Mesendoderm (in vitro differentiated cells): Measurements from ENCODE around the gene PLCG2.
A peak's percentile ranks its signal among the peaks of the same experiment; 100 is the strongest.

Source experiments
- DNase-seq: peaks from one replicate; pipeline ENCODE4 v3.0.0; 2013
- H2AK5ac ChIP-seq: 2 replicates; pipeline ENCODE4 v1.6.1; 2013; ENCODE audit warnings: low read length, inconsistent platforms
- H2BK120ac ChIP-seq: 2 replicates; pipeline ENCODE4 v1.6.1; 2013; ENCODE audit warnings: low read depth, mild to moderate bottlenecking, low read length, moderate library complexity, mixed read lengths
- H2BK15ac ChIP-seq: replicated peaks from 2 replicates; pipeline ENCODE4 v1.6.1; 2013; ENCODE audit warnings: low read depth, mild to moderate bottlenecking, moderate library complexity
- H2BK5ac ChIP-seq: 2 replicates; pipeline ENCODE4 v1.6.1; 2013; ENCODE audit warnings: low read length, inconsistent platforms
- H3K18ac ChIP-seq: 2 replicates; pipeline ENCODE4 v1.6.1; 2013; ENCODE audit warnings: mild to moderate bottlenecking, low read length, mixed read lengths
- H3K23ac ChIP-seq: one replicate; pipeline ENCODE4 v1.6.1; 2013; ENCODE audit warnings: low read length
- H3K27ac ChIP-seq: 2 replicates; pipeline ENCODE4 v1.5.1; 2013; ENCODE audit warnings: low read depth, mild to moderate bottlenecking, inconsistent platforms, low read length, moderate library complexity
- H3K27me3 ChIP-seq: 2 replicates; pipeline ENCODE4 v1.6.1; 2013; ENCODE audit warnings: low read length, control low read depth, mild to moderate bottlenecking, inconsistent platforms; ENCODE audit not compliant: insufficient read depth, poor library complexity
- H3K36me3 ChIP-seq: 2 replicates; pipeline ENCODE4 v1.6.1; 2013; ENCODE audit warnings: low read length, inconsistent platforms; ENCODE audit not compliant: control insufficient read depth, insufficient read depth
- H3K4ac ChIP-seq: one replicate; pipeline ENCODE4 v1.6.1; 2013; ENCODE audit warnings: low read depth, mild to moderate bottlenecking, low read length, moderate library complexity
- H3K4me1 ChIP-seq: 2 replicates; pipeline ENCODE4 v1.6.1; 2013; ENCODE audit warnings: low read depth, low read length, inconsistent platforms; ENCODE audit not compliant: control insufficient read depth
- H3K4me2 ChIP-seq: 2 replicates; pipeline ENCODE4 v1.6.1; 2013; ENCODE audit warnings: low read length
- H3K4me3 ChIP-seq: 2 replicates; pipeline ENCODE4 v1.5.1; 2013; ENCODE audit warnings: mild to moderate bottlenecking, low read length
- H3K56ac ChIP-seq: one replicate; pipeline ENCODE4 v1.6.1; 2013; ENCODE audit warnings: low read length
- H3K79me1 ChIP-seq: 2 replicates; pipeline ENCODE4 v1.6.1; 2013; ENCODE audit warnings: low read length, inconsistent platforms
- H3K79me2 ChIP-seq: 2 replicates; pipeline ENCODE4 v1.6.1; 2013; ENCODE audit warnings: mild to moderate bottlenecking, low read length; ENCODE audit not compliant: control insufficient read depth, insufficient read depth
- H3K9ac ChIP-seq: 2 replicates; pipeline ENCODE4 v1.6.1; 2013; ENCODE audit warnings: low read length, inconsistent platforms
- H4K5ac ChIP-seq: one replicate; pipeline ENCODE4 v1.6.1; 2013; ENCODE audit warnings: low read length
- H4K8ac ChIP-seq: one replicate; pipeline ENCODE4 v1.6.1; 2013; ENCODE audit warnings: low read depth, mild to moderate bottlenecking, control low read depth, low read length, moderate library complexity
- WGBS: extraction: QIAGEN DNeasy Blood & Tissue Kit; methylation state at CpG from one replicate; pipeline ENCODE4 v1.1.7; 2013; ENCODE audit warnings: low lambda C conversion rate, missing lambda C conversion rate; ENCODE audit not compliant: insufficient coverage; ENCODE audit errors: extremely low coverage; 5-methylcytosine and 5-hydroxymethylcytosine counted together

The PLCG2 gene

DNA sequence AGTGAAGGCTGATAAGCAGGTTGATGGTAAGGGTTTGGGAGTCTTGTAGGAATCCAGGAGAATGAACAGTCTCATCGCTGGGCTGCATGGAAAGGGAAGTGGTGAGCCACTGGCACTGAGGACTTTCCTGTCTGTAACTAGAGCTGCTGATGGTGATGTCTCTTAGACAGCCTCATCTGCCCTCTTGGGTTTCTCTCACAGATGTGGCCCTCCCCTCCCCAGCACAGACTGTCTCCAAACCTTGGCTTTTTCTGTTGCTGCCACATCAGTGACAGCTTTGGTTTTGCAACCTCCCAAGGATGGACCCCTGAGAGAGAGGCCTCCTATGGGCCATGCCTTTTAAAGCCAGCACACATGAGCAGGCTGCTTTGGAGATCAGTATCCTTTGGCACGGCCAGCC, 16.9 kb downstream of the PLCG2 start:
- Histone ChIP-seq H3K4ac (no peak overlapping the region), H3K27me3 (no peaks in the 10 kb centered on the region), H3K27ac (no peak overlapping the region), H3K4me3 (no peak overlapping the region), H3K18ac (no peak overlapping the region), H2BK5ac (no peak overlapping the region), H3K56ac (no peak overlapping the region), H3K79me1 (no peaks in the 10 kb centered on the region), H3K9ac (no peak overlapping the region), H3K4me2 (no peak overlapping the region), H4K5ac (no peak overlapping the region), H3K23ac (no peak overlapping the region), H3K4me1 (no peaks in the 10 kb centered on the region), H2AK5ac (no peak overlapping the region), H3K79me2 (no peaks in the 10 kb centered on the region), H2BK120ac (no peak overlapping the region), H3K36me3 (no peaks in the 10 kb centered on the region), H4K8ac (no peak overlapping the region), H2BK15ac (no peak overlapping the region)
- no peak for DNase-seq
- WGBS: no CpG with 5 or more reads among the region's 2 CpGs

DNA sequence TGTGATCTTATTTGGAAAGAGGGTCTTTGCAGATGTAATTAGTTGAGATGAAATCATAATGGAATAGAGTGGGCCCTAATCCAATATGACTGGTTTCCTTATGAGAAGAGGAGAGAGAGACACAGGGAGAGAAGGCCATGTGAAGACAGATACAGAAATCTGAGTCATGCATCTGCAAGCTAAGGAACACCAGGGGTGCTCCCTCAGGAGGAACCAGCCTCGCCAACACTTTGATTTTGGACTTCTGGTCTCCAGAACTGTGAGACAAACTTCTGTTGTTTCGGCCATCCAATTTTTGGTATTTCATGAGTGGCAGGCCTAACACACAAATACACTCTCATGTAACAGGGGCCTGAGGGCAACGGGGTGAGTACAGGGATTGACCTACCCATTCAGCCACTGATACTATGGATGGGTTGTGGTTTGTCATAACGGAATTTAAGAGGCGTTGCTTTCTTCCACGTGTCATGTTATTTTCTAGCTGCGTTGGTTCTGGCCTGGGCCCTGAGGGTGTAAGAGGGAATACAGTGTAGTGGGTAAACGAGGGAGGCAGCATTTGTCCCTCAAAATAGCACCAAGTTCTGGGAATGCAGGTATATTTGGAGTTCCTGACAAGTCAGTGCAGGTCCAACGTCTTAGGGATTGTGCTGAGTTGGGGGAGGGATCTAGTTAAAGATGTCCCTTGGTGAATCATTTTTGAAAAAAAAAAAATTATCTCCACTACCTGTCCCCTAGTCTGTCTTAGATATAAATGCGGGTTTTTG, 17.7 kb downstream of the PLCG2 start:
- no peak overlapping the region for H3K27ac ChIP-seq
- H3K4me3 ChIP-seq: no peak overlapping the region
- no peaks in the 10 kb centered on the region for H3K79me1 ChIP-seq
- no peaks in the 10 kb centered on the region for H3K4me1 ChIP-seq
- H3K9ac ChIP-seq: no peak overlapping the region
- no peak overlapping the region for H2BK5ac ChIP-seq
- H3K4me2 ChIP-seq: no peak overlapping the region
- H3K4ac ChIP-seq: no peak overlapping the region
- H3K18ac ChIP-seq: no peak overlapping the region
- no peak overlapping the region for H2AK5ac ChIP-seq
- no peak overlapping the region for H3K23ac ChIP-seq
- no peak overlapping the region for H2BK15ac ChIP-seq
- no peak overlapping the region for H2BK120ac ChIP-seq
- no peaks in the 10 kb centered on the region for H3K36me3 ChIP-seq
- H3K27me3 ChIP-seq: no peaks in the 10 kb centered on the region
- no peak overlapping the region for H4K5ac ChIP-seq
- DNase-seq: no peak
- no CpG with 5 or more reads among the region's 10 CpGs for WGBS
- no peak overlapping the region for H3K56ac ChIP-seq
- no peak overlapping the region for H4K8ac ChIP-seq
- H3K79me2 ChIP-seq: no peaks in the 10 kb centered on the region

DNA sequence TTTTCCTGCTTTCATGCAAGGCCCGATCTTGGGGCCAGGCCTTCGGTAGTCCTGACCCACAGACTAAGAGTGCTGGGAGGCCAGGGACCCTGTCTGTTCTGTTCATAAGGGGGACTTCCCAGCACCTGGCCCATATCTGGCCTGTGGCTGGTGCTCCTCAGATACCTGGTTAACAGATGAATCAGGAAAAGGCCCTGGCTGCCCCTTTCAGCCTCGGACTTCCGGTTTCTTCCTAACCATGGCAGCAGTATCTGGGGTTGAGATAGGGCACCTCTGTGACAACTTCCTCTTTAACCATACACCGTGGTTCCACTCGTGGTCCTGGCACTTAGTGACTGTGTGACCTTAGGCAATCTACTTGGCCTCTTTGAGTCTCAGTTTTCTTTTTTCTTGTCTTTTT, 18.4 kb downstream of the PLCG2 start:
- Histone ChIP-seq H3K79me1 (no peaks in the 10 kb centered on the region), H3K9ac (no peak overlapping the region), H4K5ac (no peak overlapping the region), H3K4ac (no peak overlapping the region), H3K27ac (no peak overlapping the region), H3K4me1 (no peaks in the 10 kb centered on the region), H3K36me3 (no peaks in the 10 kb centered on the region), H4K8ac (no peak overlapping the region), H2BK5ac (no peak overlapping the region), H3K27me3 (no peaks in the 10 kb centered on the region), H3K56ac (no peak overlapping the region), H2AK5ac (no peak overlapping the region), H2BK120ac (no peak overlapping the region), H2BK15ac (no peak overlapping the region), H3K79me2 (no peaks in the 10 kb centered on the region), H3K18ac (no peak overlapping the region), H3K4me3 (no peak overlapping the region), H3K23ac (no peak overlapping the region), H3K4me2 (no peak overlapping the region)
- DNase-seq: no peak
- WGBS: no CpG with 5 or more reads among the region's 6 CpGs

DNA sequence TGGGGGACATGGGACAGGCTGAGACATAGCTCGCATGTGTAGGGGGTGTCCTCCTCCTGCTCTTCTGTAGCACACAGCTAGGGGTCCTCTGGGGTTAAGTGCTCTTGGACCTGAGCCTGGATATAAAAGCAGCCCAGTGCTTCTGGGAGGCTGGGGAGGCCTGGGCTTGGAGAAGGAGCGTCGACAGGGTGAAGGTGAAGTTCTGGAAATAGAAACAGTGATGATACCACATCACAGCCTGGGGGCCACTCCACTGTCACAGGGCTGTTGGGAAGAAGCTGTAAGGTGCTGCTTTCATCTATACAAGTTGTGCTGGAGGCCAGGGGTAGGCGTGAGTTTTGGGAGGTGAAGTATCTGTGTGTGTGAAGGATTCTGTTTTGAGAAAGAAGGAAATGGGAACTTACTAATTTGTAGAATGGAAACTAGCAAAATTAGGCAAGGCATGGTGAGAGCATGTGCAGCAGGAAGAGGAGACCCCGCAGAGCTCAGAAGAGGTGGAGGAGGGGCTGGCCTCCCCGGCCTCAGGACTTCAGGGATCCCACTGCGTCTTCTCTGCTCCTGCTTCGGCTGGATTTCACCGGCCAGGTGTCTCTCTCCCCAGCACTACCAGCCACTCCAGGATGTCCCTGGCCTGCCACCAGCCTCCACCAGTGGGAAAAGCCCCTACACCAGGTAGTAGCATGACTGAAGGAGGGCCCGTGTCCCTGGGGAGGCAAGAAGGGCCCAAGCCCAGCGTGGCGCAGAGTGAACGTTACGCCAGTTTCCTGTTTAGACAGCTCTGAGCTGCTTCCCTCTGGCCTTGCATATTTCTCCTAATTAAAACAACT, 19.4 kb downstream of the PLCG2 start:
- Histone ChIP-seq H3K18ac (no peak overlapping the region), H3K4me1 (no peaks in the 10 kb centered on the region), H2BK5ac (no peak overlapping the region), H3K79me2 (no peaks in the 10 kb centered on the region), H3K23ac (no peak overlapping the region), H4K8ac (no peak overlapping the region), H3K4ac (no peak overlapping the region), H4K5ac (no peak overlapping the region), H2AK5ac (no peak overlapping the region), H3K79me1 (no peaks in the 10 kb centered on the region), H3K36me3 (no peaks in the 10 kb centered on the region), H2BK15ac (no peak overlapping the region), H2BK120ac (no peak overlapping the region), H3K27me3 (no peaks in the 10 kb centered on the region), H3K4me2 (no peak overlapping the region), H3K27ac (no peak overlapping the region), H3K9ac (peak overlapping the region; percentile 9), H3K4me3 (no peak overlapping the region), H3K56ac (peak overlapping the region; percentile 34)
- WGBS: no CpG with 5 or more reads among the region's 14 CpGs
- no peak for DNase-seq

DNA sequence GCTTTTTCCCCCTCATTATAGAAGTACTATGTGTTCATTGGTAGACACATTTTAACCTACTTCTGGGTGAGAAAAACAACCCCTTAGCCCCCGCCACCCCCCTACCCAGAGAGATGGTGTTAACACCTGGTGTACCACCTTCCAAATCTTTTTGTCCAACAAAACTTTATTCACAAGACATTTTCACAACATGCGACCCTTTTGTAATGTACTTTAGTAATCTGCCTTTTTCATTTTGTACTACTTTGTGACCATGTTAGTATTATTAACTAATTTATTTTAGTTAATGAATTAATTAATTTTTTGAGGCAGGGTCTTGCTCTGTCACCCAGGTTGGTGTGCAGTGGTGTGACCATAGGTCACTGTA, 20.0 kb downstream of the PLCG2 start:
- H3K79me2 ChIP-seq: no peaks in the 10 kb centered on the region
- H3K23ac ChIP-seq: no peak overlapping the region
- no peaks in the 10 kb centered on the region for H3K27me3 ChIP-seq
- no peak overlapping the region for H2BK120ac ChIP-seq
- no peak overlapping the region for H2BK5ac ChIP-seq
- no peak overlapping the region for H3K4ac ChIP-seq
- no peak overlapping the region for H2BK15ac ChIP-seq
- DNase-seq: no peak
- H4K8ac ChIP-seq: no peak overlapping the region
- no peaks in the 10 kb centered on the region for H3K4me1 ChIP-seq
- no peaks in the 10 kb centered on the region for H3K36me3 ChIP-seq
- no peak overlapping the region for H3K27ac ChIP-seq
- no peak overlapping the region for H3K56ac ChIP-seq
- no peak overlapping the region for H3K4me3 ChIP-seq
- no peak overlapping the region for H2AK5ac ChIP-seq
- H3K18ac ChIP-seq: no peak overlapping the region
- H4K5ac ChIP-seq: no peak overlapping the region
- H3K4me2 ChIP-seq: no peak overlapping the region
- no CpG with 5 or more reads among the region's 2 CpGs for WGBS
- no peaks in the 10 kb centered on the region for H3K79me1 ChIP-seq
- H3K9ac ChIP-seq: no peak overlapping the region
